NCI-H187 treated with DMSO at 0.1 percent for 48 hours (cell line): ENCODE data around the gene PIK3R3.

ENCODE experiments used
- DNase-seq: peaks from one replicate; lab custom pipeline; 2025; lab: John Stamatoyannopoulos, UW

The PIK3R3 gene

DNA sequence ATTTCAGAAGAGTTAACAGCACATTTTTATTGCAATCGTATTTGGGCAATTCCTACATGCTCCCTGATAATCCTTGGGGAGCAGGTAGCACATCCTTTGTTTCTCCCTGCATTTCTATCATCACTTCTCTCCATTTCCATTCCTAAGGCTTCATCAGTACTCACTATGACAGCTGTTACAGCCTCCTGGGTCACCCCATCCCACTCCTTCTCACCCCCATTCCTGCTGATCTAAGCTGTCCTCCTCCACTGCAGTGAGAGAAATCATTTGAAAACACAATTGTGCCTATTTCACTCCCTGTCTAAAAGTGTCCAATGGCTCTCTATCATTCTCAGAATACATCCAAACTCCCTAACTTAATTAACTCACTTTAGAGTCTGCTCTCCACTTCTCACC is 25.5 kb upstream of the PIK3R3 start:
- DNase-seq = no peak

GRCh38 chr1:46153732-46154131 is 21.3 kb upstream of the PIK3R3 start:
- no peak for DNase-seq

DNA sequence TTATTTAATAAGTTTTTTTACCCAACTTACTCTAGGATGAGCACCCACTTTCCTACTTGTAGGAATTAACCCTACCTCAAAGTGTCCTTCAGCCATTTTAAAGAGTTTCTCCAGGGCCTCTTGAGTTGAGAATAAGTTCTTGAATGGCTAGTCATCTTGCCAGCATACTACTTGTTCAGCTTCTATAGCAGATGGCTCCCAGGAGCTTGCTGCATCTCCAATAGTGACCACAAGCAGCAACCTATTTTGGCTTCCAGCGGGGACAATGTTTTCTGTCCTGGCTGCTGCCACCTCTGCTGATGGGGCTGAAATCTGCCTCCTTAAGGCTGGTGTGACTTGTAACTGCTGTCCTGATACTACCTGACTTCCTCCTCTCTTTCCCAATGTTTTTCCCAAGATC is 20.8 kb upstream of the PIK3R3 start:
- DNase-seq = no peak

DNA sequence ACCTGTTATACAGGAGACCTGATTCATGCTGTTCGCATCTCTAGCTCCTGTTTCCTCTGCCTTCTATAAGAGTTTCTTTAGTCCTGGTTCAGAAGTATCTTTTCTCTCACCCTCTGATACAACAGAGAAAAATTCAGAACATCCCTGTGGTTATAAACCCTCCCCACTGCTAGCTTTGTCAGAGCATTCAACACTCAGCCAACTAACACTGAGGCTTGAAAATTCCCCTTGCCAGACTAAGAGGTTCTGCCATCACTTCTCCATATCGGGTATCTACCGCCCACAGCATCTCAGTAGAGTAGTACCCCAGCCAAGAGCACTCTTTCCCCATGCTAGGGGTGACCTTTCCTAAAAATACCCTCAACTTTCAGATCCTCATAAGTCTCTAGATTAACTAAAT is 19.6 kb upstream of the PIK3R3 start:
- DNase-seq = no peak

DNA sequence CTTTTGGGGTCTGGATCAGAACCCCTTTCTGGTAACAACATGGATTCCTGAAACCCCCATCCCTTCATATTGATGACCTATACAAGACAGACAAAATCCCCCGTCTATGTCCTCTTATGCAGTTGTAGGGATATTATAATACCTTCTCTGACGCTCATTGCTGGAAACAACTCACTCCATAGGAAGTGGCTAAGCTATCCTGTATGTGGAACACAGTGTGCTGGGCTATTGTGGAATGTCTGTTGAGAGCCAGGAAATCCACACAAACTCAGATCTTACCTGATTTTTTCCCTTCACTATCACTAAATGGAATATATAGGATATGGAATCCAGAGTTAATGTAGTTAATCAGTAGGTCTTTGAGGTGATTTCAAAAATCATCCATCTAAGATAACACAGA is 17.7 kb upstream of the PIK3R3 start:
- no peak for DNase-seq

- no peak for DNase-seq
These were observed 15.9 kb upstream of the PIK3R3 start for GRCh38 chr1:46148318-46148717.

DNA sequence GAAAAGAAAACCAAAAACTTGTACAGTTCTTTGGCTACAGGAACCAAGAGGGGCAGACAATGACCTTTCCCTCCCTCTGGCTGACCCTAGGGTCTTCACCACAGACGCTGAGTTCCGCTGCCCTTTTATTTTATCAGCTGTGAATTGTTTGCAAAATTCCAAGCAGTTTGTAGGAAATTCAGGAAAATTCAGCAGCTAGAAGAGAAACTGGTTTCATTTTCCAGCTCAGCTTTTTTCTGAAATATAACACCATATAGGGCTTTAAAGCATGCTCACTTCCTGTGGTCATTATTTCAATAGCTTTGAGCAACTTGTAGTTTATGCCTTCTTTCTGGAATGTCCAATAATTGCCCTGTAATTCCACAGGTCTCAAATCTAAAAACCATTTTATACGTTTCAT is 5.5 kb upstream of the PIK3R3 start:
- DNase-seq = no peak

GRCh38 chr1:46136711-46137110 is 4.3 kb upstream of the PIK3R3 start:
- no peak for DNase-seq

DNA sequence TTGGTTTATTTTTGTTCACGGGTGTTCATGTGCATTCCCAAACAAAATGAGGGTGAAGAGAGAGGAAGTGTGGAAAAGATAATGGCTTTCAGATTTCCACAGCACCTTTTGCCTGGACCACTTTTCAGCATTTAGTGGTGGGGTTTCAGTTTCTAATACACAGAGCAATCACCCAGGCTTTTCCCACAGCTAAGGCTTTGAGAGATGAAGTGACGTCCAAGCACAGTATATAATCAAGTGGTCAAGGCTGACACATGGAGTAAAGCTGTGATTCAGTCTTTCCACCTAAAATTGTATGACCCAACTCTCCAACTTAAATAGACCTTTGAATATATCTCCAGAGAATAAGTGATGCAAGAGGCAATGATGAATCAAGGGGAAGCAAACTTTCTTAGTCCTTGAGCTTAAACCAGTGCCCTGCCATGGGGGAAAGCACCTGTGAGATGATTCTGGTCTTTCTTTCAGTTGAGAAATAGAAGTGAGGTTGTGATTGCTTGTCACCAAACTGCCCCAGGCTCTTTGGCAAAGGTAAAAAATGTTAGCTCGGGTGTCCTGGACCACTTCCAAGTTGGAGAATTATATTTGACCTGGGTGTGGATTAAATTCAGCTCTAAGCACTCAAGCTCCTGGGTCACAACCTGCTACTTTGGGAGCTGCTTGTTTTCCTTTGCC is 2.4 kb upstream of the PIK3R3 start:
- DNase-seq = no peak

DNA sequence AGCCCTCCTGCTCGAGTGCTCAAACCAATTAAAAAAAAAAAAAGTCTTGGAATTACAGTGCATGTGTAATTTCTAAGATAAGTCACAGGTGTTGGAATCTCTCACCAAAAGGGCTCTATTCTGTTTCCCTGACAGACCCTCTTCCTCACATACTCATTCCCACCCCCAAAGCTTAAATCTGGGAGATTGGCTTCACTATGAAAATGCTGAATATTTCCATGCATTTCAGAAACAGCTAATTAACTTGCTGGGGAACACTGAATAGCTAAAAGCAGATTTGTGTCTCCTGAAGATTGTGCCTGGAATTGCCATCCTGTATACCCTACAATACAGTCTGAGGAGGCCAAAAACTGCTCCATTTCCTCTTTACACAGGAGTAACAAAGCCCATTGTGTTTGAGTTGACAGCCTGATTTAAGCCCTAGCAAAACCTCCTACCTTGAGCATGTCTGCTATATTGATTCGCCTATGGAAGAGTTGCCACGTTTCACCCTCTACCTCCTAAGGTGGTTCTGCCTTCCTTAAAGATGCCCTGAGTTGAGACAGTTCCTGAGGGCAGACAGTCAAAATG is 1.4 kb upstream of the PIK3R3 start:
- DNase-seq = no peak

- DNase-seq = peak; percentile 82
These were observed 791 bp upstream of the PIK3R3 start for GRCh38 chr1:46133181-46133658.

GRCh38 chr1:46131712-46132528 is 509 bp downstream of the PIK3R3 start:
- DNase-seq = peak; percentile 49

GRCh38 chr1:46131093-46131492 is 1.3 kb downstream of the PIK3R3 start:
- DNase-seq = no peak

DNA sequence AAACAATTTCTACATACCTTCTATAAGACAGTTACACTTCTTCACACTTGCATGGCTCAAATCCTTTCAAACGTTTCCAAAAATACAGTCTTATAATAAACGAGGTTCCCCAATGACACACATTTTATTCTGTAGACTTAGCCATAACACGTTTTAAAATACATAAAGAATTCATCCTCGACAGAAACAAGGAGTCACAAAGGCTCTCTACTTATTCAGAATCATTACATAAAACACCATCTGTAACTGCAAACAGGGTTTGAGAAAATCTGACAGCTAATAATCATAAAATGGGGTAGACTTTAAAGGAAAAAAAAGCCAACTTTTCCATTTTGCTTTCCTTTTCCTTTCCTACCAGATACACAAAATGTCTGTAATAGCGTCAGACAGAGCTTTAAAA is 1.8 kb downstream of the PIK3R3 start:
- no peak for DNase-seq

- no peak for DNase-seq
These were observed 2.3 kb downstream of the PIK3R3 start for GRCh38 chr1:46130121-46130520.

DNA sequence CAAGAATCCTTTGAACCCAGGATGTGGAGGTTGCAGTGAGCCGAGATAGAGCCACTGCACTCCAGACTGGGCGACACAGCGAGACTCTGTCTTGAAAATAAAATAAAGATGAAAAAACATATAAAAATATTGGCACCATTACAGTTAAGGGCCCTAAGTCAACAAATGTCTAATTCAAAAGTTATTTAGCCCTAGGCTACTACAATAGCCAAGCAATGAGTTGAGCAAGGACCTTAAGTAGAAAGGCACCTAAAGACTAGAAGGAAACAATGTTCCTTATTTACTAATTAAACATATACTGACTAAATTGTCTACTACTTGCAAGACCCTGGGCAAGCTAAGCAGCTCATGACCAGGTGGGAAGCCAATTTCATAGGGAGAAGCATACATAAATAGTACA is 4.1 kb downstream of the PIK3R3 start:
- DNase-seq = no peak

DNA sequence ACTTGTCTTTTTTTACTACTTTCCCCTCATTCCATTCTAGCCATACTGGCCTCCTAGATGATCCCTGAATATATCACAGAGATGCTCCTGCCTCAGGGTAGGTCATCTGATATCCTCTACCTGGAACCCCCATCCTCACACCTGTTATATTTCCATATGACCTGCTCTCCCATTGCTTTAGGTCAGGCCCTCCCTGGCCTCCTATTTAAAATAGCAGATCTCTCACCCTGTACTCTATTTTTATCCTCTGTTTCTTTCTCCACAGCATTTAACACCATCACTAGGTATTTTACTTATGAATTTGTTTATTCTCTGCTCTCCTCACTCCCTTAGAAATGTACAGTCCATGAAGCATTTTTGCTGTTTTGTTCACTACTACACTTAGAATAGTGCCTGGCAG is 13.6 kb downstream of the PIK3R3 start:
- no peak for DNase-seq

DNA sequence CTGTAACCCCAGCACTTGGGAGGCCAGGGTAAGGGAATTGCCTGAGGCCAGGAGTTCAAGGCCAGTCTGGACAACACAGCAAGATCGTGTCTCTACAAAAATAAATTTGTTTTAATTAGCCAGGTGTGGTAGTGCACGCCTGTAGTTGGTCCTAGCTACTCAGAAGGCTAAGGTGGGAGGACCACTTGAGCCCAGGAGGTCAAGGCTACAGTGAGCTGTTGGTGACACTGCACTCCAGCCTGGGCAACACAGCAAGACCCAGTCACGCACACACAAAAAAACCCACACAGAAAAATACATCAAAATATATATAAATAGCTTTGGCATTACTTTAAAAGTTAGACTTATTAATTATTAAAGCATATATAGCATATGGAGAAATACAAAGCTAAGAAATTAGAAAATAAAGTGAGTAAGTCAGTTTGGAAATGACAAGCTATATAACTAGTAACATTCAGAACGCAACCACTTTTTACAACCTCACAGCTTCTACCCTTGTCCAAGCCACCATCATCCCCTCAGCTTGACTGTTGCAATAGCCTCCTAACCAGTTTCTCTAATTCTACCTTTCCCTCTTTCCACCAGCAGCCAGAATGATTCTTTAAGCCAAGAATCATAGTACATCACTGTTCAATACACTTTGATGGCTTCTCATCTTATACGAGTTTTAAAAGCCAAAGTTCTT is 14.5 kb downstream of the PIK3R3 start:
- no peak for DNase-seq

DNA sequence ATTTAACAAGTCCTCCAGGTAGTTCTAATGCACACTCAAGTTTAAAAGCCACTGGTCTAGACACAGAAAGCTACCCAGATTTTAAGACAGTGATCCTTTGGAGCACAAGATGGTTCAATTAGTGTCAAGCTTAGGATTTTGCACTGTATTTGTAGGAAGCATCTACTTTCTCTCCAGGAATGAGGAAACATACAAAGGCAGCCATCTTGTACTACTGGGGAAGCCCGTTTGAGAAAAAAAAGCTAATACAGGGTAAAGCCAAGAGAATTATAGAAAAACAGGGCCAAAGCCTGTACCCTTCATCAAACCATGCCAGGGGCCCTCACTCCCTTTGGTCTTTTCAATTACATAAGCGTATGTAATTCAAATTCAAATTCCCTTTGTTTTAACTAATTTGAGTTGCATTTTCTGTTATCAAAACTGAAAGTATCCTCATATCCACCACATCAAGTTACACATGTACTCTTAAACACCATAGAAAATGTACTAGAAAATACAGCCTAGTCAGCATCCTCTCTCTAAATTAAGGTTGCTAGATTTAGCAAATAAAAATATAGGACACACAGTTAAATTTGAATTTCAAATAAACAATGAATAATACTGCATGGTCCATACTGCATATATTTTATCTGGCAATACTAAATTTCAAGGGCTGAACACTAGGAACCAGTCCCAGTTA is 17.4 kb downstream of the PIK3R3 start:
- no peak for DNase-seq

GRCh38 chr1:46113948-46114347 is 18.5 kb downstream of the PIK3R3 start:
- no peak for DNase-seq

DNA sequence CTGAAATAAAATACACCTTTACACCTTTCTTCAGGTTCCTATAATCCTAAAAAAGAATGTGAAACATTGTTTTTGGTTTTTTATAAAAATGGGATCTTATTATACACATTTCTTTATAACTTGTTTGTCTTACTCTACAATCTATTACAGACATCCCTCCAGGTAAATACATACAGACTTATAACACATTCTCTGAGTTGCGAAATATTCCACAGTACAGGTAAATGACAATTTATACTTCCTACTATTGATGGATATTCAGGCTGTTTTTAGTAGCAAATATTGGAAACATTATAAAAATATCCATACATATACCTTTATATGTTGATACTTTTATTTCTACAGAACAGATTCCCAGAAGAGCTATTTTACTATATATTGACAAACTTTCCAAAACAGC is 20.3 kb downstream of the PIK3R3 start:
- no peak for DNase-seq

DNA sequence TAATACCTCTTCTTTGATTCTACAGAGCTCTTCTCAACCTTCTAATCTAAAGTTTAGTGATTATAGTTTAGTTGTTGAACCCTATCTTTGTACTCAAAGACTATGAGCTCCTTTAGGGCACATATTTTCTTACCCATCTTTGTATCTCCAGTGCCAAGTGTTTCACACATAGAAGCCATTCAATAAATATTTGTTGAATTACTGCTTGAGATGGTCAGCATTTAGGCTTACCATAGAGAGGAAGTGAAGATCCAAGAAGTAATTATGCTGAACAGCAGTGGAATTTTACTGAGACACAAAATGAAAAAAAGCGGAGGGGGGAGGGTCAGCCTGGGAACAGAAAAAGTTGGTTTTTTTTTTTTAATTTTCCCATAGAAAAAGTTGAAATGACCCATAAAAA is 21.9 kb downstream of the PIK3R3 start:
- no peak for DNase-seq
